Neutrophil (primary cell): ENCODE results near the gene URB1.

Experiments used
- H3K27ac ChIP-seq: fragments of 200-600 bp; sonication (generic); 2 replicates; pipeline ENCODE4 v1.5.1; 2016; ENCODE audit warnings: mild to moderate bottlenecking, moderate library complexity
- H3K27me3 ChIP-seq: fragments of 200-600 bp; sonication (generic); 2 replicates; pipeline ENCODE4 v1.6.0; 2016; ENCODE audit warnings: mild to moderate bottlenecking
- H3K36me3 ChIP-seq: fragments of 200-600 bp; sonication (generic); 2 replicates; pipeline ENCODE4 v1.5.1; 2017
- H3K4me1 ChIP-seq, 2 experiments: fragments of 200-600 bp in 1 of 2; sonication (generic) in 1 of 2; 1 replicate in 1 of 2; 2 replicates in 1 of 2; pipeline versions ENCODE4 v1.5.1 to v1.6.1; 2013 to 2016; ENCODE audit warnings: low read depth in 1 of 2, low read length in 1 of 2, mild to moderate bottlenecking in 1 of 2, moderate library complexity in 1 of 2; ENCODE audit not compliant: control insufficient read depth in 1 of 2, insufficient read depth in 1 of 2
- H3K4me3 ChIP-seq, 2 experiments: fragments of 200-600 bp in 1 of 2; sonication (generic) in 1 of 2; 1 replicate in 1 of 2; 2 replicates in 1 of 2; pipeline ENCODE4 v1.5.1; 2013 to 2016; ENCODE audit warnings: low read depth in 1 of 2, low read length in 1 of 2, mild to moderate bottlenecking in 1 of 2, moderate library complexity in 1 of 2
- H3K9me3 ChIP-seq: fragments of 200-600 bp; sonication (generic); 2 replicates; pipeline ENCODE4 v1.5.1; 2016
- CTCF ChIP-seq: fragments of 200-600 bp; sonication (generic); IDR thresholded peaks from 2 replicates; pipeline ENCODE4 v1.5.1; 2016; ENCODE audit warnings: antibody characterized with exemption

Gene URB1

DNA sequence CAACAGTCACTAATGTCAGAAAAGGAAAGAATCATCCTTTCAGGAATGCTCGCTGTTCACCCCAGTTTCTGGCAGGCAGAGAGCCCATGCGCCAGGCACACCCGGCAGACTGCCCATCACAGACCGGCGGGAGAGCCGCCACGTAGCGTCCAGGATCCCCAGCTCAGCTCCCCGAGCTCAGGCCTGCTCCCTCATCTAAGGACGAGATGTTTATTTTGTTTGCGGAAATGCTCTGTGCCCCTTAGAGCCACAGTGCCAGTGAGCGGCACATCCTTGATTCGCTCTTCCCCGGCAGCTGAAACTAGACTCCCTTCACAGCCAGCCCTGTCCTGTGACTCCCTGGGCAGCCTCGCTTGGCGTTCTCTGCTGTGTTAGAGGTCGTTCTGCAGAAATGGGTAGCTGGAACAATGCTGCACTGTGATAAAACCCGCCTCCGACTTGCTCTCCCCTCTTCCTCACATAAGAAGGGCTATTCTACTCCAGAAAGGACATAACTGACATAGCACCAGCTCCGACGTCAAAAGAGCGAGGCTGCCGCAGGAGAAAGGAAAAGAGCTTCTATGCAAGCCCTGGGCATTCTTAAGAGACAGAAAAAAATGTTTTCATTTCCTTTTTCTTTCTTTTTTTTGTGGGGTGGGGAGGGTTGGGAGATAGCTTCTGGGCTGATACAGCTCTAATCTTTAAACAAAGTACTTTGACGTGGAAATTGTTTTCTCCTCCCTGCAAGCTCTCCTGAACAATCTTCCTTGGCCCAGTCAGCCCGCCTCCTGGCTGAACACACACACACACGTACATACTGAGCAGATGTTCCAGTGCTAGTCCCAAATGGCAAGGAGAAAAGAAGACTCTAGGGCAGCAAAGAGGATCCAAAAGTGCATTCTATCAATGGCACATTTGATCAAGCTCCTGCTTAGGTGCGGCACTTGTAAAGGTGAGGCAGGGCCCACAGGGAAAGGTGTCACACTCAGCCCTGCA, 56.9 kb downstream of the URB1 start:
- no peaks in the 10 kb centered on the region for H3K27me3 ChIP-seq
- no peak overlapping the region for H3K4me3 ChIP-seq
- H3K9me3 ChIP-seq = no peaks in the 10 kb centered on the region
- no peak for TF ChIP-seq CTCF
- peaks cover 5% of the 10 kb centered on the region for H3K36me3 ChIP-seq
- no peaks in the 10 kb centered on the region for H3K4me1 ChIP-seq
- no peak overlapping the region for H3K27ac ChIP-seq

- TF ChIP-seq CTCF = no peak
- Histone ChIP-seq H3K27me3 (no peaks in the 10 kb centered on the region), H3K27ac (no peak overlapping the region), H3K4me1 (no peaks in the 10 kb centered on the region), H3K36me3 (peaks cover 2% of the 10 kb centered on the region), H3K4me3 (no peak overlapping the region), H3K9me3 (no peaks in the 10 kb centered on the region)
Observed at GRCh38 chr21:32334980-32335531, 57.8 kb downstream of the URB1 start.

DNA sequence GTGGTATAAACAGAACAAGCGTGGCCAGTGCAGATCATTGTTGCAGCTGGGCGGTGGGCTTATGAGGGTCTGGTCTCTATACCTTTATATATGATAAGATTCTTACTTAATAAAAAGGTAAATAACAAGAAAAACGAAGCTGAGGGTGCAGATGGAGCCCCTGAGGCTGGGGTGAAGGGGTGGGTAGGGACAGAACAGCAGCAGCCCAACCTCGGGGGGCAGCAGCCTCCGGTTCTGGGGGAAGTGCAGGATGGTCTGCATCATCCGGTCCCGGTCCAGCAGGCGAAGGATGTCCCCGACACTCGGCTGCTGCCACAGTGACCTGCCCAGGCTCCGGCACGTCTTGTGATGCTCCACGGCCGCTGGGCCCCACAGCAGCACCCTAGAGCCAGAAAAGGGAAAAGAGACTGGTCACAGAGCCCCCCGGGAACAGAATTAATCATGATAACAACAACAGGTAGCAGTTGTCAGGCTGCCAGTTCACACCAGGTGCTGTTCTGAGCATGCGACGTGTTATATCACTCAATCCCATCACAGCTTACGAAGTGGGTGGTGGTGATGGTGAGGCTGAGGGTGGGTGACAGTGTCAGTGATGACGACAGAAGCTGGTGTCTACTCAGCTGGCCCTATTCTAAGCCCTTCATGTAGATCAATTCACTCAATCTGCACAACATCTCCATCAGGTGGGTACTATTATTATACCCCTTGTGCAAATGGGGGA, 58.7 kb downstream of the URB1 start:
- H3K4me1 ChIP-seq = no peaks in the 10 kb centered on the region
- H3K27me3 ChIP-seq = no peaks in the 10 kb centered on the region
- no peaks in the 10 kb centered on the region for H3K9me3 ChIP-seq
- H3K4me3 ChIP-seq = no peak overlapping the region
- TF ChIP-seq CTCF = no peak
- no peak overlapping the region for H3K27ac ChIP-seq
- no peaks in the 10 kb centered on the region for H3K36me3 ChIP-seq

DNA sequence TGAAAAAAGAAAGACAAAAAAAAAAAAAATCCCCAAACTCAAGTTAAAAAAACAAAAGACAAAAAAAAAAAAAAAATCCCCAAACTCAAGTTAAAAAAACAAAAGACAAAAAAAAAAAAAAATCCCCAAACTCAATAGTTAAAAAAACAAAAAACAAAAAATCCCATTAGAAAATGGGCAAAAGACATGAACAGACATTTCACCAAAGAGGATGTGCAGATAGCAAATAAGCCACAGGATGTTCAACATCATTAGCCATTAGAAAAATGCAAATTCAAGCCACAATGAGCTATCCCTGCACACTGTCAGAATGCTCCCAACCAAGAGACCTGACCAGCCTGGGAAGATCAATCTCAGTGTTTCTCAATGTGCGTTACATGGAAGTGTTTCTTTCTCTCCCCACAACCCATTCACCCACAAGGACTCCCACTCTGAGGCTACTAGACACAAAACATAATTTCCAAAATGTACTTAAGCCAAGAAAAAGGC, 60.3 kb downstream of the URB1 start:
- Histone ChIP-seq H3K4me1 (no peaks in the 10 kb centered on the region), H3K9me3 (no peaks in the 10 kb centered on the region), H3K36me3 (no peaks in the 10 kb centered on the region), H3K27ac (no peak overlapping the region), H3K27me3 (no peaks in the 10 kb centered on the region), H3K4me3 (no peak overlapping the region)
- TF ChIP-seq CTCF = no peak

- Histone ChIP-seq H3K4me1 (no peaks in the 10 kb centered on the region), H3K27ac (no peak overlapping the region), H3K4me3 (no peak overlapping the region), H3K9me3 (no peaks in the 10 kb centered on the region), H3K36me3 (peaks cover under 1% of the 10 kb centered on the region), H3K27me3 (no peaks in the 10 kb centered on the region)
- TF ChIP-seq CTCF = no peak
Observed at GRCh38 chr21:32331444-32332305, 61.1 kb downstream of the URB1 start.
